22Rv1 (cell line): Measurements from ENCODE around the gene NOP16.

Experiments
- H3K27ac ChIP-seq: fragments of 450-650 bp; 2 replicates; pipeline ENCODE4 v1.5.1; 2017
- CTCF ChIP-seq: fragments of 450-650 bp; IDR thresholded peaks from 2 replicates; pipeline ENCODE4 v1.5.1; 2017; ENCODE audit warnings: mild to moderate bottlenecking
- ZFX ChIP-seq: fragments of 450-650 bp; IDR thresholded peaks from 2 replicates; pipeline ENCODE4 v1.6.1; 2017; ENCODE audit warnings: antibody characterized with exemption, borderline replicate concordance

NOP16 gene

GRCh38 chr5:176373100-176373818 is 15.1 kb downstream of the NOP16 start:
- H3K27ac ChIP-seq = no peak overlapping the region
- TF ChIP-seq ZFX (no peak), CTCF (no peak)

DNA sequence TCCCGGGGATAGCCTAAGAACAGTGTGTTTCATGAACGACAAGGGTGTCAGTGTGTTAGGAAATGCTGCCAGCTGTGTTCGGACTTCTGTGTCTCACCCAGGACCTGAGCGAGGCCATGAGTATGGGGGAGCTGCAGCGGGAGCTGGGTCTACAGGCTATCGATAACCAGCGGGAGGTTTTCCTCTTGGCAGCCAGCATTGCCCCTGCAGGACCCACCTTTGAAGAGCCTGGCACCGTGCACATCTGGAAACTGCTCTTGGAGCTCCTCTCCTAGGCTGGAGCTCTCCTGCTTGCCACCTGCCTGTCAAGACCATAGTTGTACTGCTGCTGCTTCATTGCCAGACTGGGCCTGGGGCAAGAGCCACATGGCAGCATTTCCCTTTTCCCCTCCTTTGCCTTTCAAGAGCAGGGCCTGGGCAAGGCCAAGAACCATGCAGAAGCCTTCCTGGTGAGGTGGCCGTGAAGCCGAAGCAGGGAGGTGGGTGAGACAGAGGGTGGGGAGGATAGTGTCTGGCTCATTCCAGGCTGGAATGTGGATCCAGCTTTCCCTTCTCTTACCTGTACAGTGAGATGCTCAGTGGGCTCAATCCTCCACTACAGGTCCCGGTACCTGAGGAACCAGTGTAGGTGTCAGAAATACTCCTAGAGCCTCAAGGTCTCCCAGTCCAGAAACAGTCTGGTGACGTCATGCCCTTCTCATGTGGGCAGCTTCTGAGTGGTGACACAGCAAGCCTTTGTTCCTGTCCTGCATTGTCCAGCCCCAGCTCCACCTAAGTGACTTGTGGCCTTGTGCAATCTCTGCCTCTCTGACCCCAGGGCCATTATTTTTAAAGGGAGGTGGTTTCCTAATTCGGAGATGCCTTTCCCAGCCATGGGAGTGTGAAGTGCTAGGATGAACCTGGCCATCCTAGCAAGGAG is 16.5 kb downstream of the NOP16 start:
- no peak overlapping the region for H3K27ac ChIP-seq
- TF ChIP-seq CTCF = no peak

- no peak for TF ChIP-seq ZFX
- no peak for TF ChIP-seq CTCF
- H3K27ac ChIP-seq = no peak overlapping the region
Measured at GRCh38 chr5:176369934-176370711, 18.3 kb downstream of the NOP16 start.

DNA sequence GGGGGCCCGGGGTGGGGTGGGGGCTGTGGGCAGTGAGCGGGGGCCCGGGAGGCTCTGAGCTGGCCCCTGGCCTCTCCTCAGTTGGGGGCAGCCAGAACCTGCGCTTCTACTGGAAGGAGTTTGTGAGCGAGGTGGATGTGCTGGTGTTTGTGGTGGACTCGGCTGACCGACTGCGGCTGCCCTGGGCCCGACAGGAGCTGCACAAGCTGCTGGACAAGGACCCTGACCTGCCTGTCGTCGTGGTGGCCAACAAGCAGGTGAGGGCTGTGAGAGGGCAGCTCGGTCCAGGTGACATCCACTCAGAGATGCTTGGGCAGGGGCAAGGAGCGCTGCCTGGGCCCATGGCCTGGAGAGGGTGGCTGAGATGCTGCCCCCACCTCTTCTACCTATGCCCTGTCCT is 19.7 kb downstream of the NOP16 start:
- TF ChIP-seq ZFX (no peak), CTCF (no peak)
- H3K27ac ChIP-seq = no peak overlapping the region

- TF ChIP-seq ZFX = no peak
- no peak for TF ChIP-seq CTCF
- no peak overlapping the region for H3K27ac ChIP-seq
Measured at GRCh38 chr5:176366232-176366894, 22.0 kb downstream of the NOP16 start.

GRCh38 chr5:176365351-176366231 is 22.8 kb downstream of the NOP16 start, which contains the start of gene ARL10:
Gene ARL10 (plus strand): TSS chr5:176365487. CDS start chr5:176365564, 77 bp downstream.
- no peak within 1 kb of the TSS for H3K27ac ChIP-seq
- TF ChIP-seq ZFX (no peak), CTCF (no peak)
